HL-60 (cell line): ENCODE results near the gene AOC3.

Experiments used
- DNase-seq, 2 experiments: peaks; one replicate each; pipeline ENCODE4 v3.0.0-alpha.2; 2010 to 2020; ENCODE audit warnings: low read depth in 1 of 2, low spot score in 1 of 2
- H3K27ac ChIP-seq: fragments of 250-450 bp; sonication (Bioruptor Pico); replicated peaks from 2 replicates; pipeline ENCODE4 v1.5.1; 2020; ENCODE audit warnings: mild to moderate bottlenecking, moderate library complexity
- H3K27me3 ChIP-seq: fragments of 250-450 bp; sonication (Bioruptor Pico); 2 replicates; pipeline ENCODE4 v1.5.1; 2021; ENCODE audit warnings: mild to moderate bottlenecking, moderate library complexity; ENCODE audit not compliant: insufficient read depth, poor library complexity, severe bottlenecking
- H3K4me3 ChIP-seq: replicated peaks from 2 replicates; pipeline ENCODE4 v1.5.1; 2011; ENCODE audit warnings: mild to moderate bottlenecking, control low read depth, low read length; ENCODE audit not compliant: insufficient read depth
- GABPA ChIP-seq: IDR thresholded peaks from 2 replicates; pipeline ENCODE4 v1.6.1; 2012; ENCODE audit warnings: low read depth
- POLR2AphosphoS5 ChIP-seq: IDR thresholded peaks from 2 replicates; pipeline ENCODE4 v1.6.1; 2012; ENCODE audit warnings: low read depth
- SPI1 ChIP-seq: IDR thresholded peaks from 2 replicates; pipeline ENCODE4 v1.6.1; 2012; ENCODE audit warnings: low read depth, mild to moderate bottlenecking, borderline replicate concordance
- long read RNA-seq: library from polyadenylated mRNA; unstranded; transcript quantifications from one replicate; pipeline ENCODE4 v2.0.0, GENCODE V29; 2020
- TF ChIP-seq, protein P1 (sequence below): IDR thresholded peaks from 2 replicates; pipeline ENCODE4 v1.6.1; 2012; ENCODE audit warnings: low read depth; ENCODE audit not compliant: insufficient replicate concordance
- TF ChIP-seq, protein P2 (sequence below): IDR thresholded peaks from one replicate; pipeline ENCODE4 v1.5.1; 2011; ENCODE audit warnings: low read length, control low read depth, inconsistent platforms; ENCODE audit not compliant: insufficient read depth

AOC3 gene, protein sequence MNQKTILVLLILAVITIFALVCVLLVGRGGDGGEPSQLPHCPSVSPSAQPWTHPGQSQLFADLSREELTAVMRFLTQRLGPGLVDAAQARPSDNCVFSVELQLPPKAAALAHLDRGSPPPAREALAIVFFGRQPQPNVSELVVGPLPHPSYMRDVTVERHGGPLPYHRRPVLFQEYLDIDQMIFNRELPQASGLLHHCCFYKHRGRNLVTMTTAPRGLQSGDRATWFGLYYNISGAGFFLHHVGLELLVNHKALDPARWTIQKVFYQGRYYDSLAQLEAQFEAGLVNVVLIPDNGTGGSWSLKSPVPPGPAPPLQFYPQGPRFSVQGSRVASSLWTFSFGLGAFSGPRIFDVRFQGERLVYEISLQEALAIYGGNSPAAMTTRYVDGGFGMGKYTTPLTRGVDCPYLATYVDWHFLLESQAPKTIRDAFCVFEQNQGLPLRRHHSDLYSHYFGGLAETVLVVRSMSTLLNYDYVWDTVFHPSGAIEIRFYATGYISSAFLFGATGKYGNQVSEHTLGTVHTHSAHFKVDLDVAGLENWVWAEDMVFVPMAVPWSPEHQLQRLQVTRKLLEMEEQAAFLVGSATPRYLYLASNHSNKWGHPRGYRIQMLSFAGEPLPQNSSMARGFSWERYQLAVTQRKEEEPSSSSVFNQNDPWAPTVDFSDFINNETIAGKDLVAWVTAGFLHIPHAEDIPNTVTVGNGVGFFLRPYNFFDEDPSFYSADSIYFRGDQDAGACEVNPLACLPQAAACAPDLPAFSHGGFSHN
- long read RNA-seq, partial matches to known transcripts, result 0 of 1 reads
- long read RNA-seq, other reads (novel, unspliced or antisense), result 1 of 1 reads

DNA sequence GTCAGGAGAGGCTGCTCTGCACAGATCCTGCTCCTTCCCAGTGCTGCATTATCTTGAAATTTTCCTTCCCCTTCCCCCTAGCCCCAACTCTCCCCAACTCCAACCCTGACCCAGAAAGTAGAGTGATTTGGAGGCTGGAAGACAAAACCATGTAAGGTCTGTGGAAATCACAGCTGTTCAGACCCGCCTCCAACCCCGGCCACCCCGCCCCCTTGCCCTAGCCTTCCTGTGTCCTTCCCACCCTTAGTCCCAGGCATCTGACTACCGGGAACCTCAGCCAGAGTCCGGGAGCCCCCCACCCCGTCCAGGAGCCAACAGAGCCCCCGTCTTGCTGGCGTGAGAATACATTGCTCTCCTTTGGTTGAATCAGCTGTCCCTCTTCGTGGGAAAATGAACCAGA lies at the start of gene AOC3:
Gene AOC3, plus strand, starts transcription at position 246 of the 400 bp plus-strand sequence. Its CDS starts 145 bp downstream, at position 391.
- TF ChIP-seq, protein P1, sequence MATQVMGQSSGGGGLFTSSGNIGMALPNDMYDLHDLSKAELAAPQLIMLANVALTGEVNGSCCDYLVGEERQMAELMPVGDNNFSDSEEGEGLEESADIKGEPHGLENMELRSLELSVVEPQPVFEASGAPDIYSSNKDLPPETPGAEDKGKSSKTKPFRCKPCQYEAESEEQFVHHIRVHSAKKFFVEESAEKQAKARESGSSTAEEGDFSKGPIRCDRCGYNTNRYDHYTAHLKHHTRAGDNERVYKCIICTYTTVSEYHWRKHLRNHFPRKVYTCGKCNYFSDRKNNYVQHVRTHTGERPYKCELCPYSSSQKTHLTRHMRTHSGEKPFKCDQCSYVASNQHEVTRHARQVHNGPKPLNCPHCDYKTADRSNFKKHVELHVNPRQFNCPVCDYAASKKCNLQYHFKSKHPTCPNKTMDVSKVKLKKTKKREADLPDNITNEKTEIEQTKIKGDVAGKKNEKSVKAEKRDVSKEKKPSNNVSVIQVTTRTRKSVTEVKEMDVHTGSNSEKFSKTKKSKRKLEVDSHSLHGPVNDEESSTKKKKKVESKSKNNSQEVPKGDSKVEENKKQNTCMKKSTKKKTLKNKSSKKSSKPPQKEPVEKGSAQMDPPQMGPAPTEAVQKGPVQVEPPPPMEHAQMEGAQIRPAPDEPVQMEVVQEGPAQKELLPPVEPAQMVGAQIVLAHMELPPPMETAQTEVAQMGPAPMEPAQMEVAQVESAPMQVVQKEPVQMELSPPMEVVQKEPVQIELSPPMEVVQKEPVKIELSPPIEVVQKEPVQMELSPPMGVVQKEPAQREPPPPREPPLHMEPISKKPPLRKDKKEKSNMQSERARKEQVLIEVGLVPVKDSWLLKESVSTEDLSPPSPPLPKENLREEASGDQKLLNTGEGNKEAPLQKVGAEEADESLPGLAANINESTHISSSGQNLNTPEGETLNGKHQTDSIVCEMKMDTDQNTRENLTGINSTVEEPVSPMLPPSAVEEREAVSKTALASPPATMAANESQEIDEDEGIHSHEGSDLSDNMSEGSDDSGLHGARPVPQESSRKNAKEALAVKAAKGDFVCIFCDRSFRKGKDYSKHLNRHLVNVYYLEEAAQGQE, result no peak
- TF ChIP-seq GABPA (no peak), POLR2AphosphoS5 (no peak), SPI1 (no peak)
- TF ChIP-seq, protein P2, sequence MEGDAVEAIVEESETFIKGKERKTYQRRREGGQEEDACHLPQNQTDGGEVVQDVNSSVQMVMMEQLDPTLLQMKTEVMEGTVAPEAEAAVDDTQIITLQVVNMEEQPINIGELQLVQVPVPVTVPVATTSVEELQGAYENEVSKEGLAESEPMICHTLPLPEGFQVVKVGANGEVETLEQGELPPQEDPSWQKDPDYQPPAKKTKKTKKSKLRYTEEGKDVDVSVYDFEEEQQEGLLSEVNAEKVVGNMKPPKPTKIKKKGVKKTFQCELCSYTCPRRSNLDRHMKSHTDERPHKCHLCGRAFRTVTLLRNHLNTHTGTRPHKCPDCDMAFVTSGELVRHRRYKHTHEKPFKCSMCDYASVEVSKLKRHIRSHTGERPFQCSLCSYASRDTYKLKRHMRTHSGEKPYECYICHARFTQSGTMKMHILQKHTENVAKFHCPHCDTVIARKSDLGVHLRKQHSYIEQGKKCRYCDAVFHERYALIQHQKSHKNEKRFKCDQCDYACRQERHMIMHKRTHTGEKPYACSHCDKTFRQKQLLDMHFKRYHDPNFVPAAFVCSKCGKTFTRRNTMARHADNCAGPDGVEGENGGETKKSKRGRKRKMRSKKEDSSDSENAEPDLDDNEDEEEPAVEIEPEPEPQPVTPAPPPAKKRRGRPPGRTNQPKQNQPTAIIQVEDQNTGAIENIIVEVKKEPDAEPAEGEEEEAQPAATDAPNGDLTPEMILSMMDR, result no peak
- no peak within 1 kb of the TSS for H3K4me3 ChIP-seq
- H3K27me3 ChIP-seq, result no peaks in the 10 kb centered on the region
- H3K27ac ChIP-seq, result no peak within 1 kb of the TSS
- DNase-seq, result no peak

DNA sequence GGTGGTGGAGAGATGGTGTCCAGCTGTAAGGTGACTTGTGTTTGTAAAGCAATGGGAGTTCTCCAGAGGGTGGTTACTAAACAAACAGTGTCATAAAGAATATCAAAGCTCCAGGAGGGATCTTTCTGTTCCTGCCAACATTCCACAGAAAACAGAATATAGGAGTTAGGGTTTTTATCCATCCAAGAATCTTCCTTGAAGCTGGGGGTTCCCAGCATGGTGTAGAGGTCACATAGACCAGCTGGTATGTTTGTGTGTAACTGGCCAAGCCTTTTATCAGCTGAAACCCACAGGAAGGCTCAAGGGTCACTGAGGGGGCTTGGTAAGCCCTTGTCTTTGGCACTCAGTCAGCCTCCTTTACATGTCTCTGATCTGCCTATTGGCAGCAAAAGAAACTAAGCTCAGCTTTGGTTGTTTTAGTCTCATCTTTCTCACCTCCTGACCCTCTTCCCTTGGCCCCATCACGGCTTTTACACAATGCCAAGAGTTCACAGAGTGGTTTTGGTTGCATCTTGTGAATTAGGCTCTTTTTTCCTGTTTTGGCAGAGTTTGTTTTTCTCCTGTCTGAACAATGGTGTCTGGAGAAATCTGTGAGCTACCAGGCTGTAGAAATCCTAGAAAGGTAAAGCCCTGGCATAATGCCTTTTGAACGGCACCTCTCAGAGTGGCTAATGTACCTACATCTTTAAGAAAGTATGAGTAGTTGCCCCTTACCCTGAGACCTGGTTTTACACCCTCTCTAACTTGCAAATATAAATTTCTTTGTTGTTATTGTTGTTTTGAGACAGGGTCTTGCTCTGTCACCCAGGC lies 47.7 kb upstream of the AOC3 start:
- no peak for TF ChIP-seq POLR2AphosphoS5
- TF ChIP-seq, protein P1, result no peak
- TF ChIP-seq GABPA, result no peak
- no peak for TF ChIP-seq SPI1
- TF ChIP-seq, protein P2, result no peak
- no peak for DNase-seq
- Histone ChIP-seq H3K27ac (no peak overlapping the region), H3K4me3 (no peak overlapping the region), H3K27me3 (no peaks in the 10 kb centered on the region)

DNA sequence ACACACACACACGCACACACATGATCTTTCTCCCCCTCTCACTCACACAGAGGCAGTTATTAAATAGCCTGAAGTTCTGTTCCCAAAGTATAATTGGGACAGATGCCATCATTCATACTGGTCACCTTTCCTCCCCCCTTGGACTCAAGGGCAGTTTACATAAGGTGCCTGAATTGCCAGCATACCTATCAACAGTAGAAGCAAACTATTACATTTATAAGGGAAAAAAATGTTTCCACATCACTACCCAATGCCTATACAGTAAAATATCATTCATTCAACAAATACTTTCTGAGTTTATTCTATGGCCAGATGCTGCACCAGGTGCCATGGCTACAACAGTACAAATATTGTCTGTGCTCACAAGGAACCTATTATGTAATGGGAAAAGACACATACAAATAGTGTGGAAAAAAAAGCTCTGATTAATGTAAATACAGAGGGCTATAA lies 46.1 kb upstream of the AOC3 start:
- H3K27ac ChIP-seq, result no peak overlapping the region
- no peaks in the 10 kb centered on the region for H3K27me3 ChIP-seq
- no peak for DNase-seq
- TF ChIP-seq, protein P1, result no peak
- no peak for TF ChIP-seq POLR2AphosphoS5
- TF ChIP-seq, protein P2, result no peak
- no peak for TF ChIP-seq SPI1
- no peak for TF ChIP-seq GABPA
- no peak overlapping the region for H3K4me3 ChIP-seq
